Left ventricle myocardium inferior (tissue), 1 donor: ENCODE measurements around the gene PARD3B. TPM values are rescaled to one million over a fixed set of nuclear protein-coding genes. Genes with fewer than 3 reads are reported as not detected.

Experiments
- DNase-seq: peaks from one replicate; pipeline ENCODE4 v3.0.0-alpha.2; 2020
- H3K27ac ChIP-seq: fragments of 200-600 bp; replicated peaks from 2 replicates; pipeline ENCODE4 v1.8.0; 2021
- H3K27me3 ChIP-seq: fragments of 200-600 bp; 2 replicates; pipeline ENCODE4 v1.8.0; 2021; ENCODE audit warnings: low read depth
- H3K36me3 ChIP-seq: fragments of 200-600 bp; 2 replicates; pipeline ENCODE4 v1.8.0; 2021
- H3K4me1 ChIP-seq: fragments of 200-600 bp; 2 replicates; pipeline ENCODE4 v1.8.0; 2021
- H3K4me3 ChIP-seq: fragments of 200-600 bp; 2 replicates; pipeline ENCODE4 v1.8.0; 2021; ENCODE audit warnings: mild to moderate bottlenecking, moderate library complexity
- H3K9me3 ChIP-seq: fragments of 200-600 bp; replicated peaks from 2 replicates; pipeline ENCODE4 v1.8.0; 2021
- intact Hi-C: fragments of 100-400 bp; cut with micrococcal nuclease; formaldehyde crosslinking; loops from one replicate; pipeline ENCODE4 v1.11.0; 2022
- total RNA-seq: library from RNA; stranded (reverse); fragmentation: NEBNext Ultra II Directional; extraction: Animal tissue kit (Norgen Biotek cat#: 25700); gene quantifications from one replicate; pipeline ENCODE4 v1.2.1, GENCODE V29; 2021
- TF ChIP-seq, protein P1 (sequence below): fragments of 200-600 bp; IDR thresholded peaks from 2 replicates; pipeline ENCODE4 v1.8.0; 2021; ENCODE audit warnings: antibody characterized with exemption, mild to moderate bottlenecking, borderline replicate concordance
- donor health status: DM: no; HTN: yes; CAD: no; lungs with severe emphysema.

Gene PARD3B
- total RNA-seq, 1 donor from 2014 or later: 9.1 TPM

- H3K4me3 ChIP-seq: no peak overlapping the region
- H3K9me3 ChIP-seq: no peaks in the 10 kb centered on the region
- no peak for DNase-seq
- no peaks in the 10 kb centered on the region for H3K4me1 ChIP-seq
- intact Hi-C loops: no loop called here
- no peaks in the 10 kb centered on the region for H3K36me3 ChIP-seq
- TF ChIP-seq, protein P1, sequence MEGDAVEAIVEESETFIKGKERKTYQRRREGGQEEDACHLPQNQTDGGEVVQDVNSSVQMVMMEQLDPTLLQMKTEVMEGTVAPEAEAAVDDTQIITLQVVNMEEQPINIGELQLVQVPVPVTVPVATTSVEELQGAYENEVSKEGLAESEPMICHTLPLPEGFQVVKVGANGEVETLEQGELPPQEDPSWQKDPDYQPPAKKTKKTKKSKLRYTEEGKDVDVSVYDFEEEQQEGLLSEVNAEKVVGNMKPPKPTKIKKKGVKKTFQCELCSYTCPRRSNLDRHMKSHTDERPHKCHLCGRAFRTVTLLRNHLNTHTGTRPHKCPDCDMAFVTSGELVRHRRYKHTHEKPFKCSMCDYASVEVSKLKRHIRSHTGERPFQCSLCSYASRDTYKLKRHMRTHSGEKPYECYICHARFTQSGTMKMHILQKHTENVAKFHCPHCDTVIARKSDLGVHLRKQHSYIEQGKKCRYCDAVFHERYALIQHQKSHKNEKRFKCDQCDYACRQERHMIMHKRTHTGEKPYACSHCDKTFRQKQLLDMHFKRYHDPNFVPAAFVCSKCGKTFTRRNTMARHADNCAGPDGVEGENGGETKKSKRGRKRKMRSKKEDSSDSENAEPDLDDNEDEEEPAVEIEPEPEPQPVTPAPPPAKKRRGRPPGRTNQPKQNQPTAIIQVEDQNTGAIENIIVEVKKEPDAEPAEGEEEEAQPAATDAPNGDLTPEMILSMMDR: no peak
- no peak overlapping the region for H3K27ac ChIP-seq
- H3K27me3 ChIP-seq: no peaks in the 10 kb centered on the region
Observed at GRCh38 chr2:205078762-205079161, 533.5 kb downstream of the PARD3B start.

DNA sequence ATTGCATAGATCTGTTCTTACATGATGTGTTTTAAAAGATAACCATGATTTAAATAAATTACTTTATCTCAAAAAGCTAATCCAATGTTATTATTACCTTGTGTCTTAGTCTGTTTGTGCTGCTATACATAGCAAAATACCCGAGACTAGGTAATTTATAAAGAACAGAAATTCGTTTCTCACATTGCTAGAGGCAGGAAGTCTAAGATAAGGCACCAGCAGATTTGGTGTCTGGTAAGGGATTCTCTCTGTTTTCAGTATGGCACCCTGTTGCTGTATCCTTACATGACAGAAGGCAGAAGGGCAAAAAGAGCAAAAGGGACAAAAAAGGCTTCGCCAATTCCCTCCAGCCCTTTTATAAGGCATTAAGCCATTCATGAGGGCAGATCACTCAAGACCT is 533.9 kb downstream of the PARD3B start:
- H3K27me3 ChIP-seq: no peaks in the 10 kb centered on the region
- no peaks in the 10 kb centered on the region for H3K4me1 ChIP-seq
- no peak overlapping the region for H3K4me3 ChIP-seq
- H3K9me3 ChIP-seq: no peaks in the 10 kb centered on the region
- no peak for DNase-seq
- TF ChIP-seq, protein P1: no peak
- intact Hi-C loops: no loop called here
- no peak overlapping the region for H3K27ac ChIP-seq
- no peaks in the 10 kb centered on the region for H3K36me3 ChIP-seq

DNA sequence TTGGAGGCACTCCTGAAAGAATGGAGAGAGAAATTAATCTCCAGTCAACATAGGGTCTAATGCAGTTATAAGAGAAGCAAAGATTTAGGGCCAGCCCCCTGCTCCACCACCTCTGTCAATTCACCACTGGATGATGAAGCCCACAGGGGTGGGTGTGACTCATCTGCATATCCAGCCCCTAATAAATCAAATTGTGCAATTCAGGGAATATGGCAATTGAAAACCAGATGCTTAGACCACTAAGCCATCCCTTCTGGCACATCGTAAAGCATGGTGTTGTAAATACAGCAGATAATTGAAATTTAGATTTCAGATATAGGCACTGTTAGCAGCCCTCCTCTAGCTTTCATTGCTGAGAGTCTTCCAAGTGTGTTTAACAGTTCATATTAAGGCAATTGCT is 541.4 kb downstream of the PARD3B start:
- intact Hi-C loops: no loop called here
- H3K36me3 ChIP-seq: no peaks in the 10 kb centered on the region
- H3K4me1 ChIP-seq: no peaks in the 10 kb centered on the region
- no peaks in the 10 kb centered on the region for H3K9me3 ChIP-seq
- no peak overlapping the region for H3K4me3 ChIP-seq
- TF ChIP-seq, protein P1: no peak
- H3K27ac ChIP-seq: no peak overlapping the region
- no peak for DNase-seq
- no peaks in the 10 kb centered on the region for H3K27me3 ChIP-seq

DNA sequence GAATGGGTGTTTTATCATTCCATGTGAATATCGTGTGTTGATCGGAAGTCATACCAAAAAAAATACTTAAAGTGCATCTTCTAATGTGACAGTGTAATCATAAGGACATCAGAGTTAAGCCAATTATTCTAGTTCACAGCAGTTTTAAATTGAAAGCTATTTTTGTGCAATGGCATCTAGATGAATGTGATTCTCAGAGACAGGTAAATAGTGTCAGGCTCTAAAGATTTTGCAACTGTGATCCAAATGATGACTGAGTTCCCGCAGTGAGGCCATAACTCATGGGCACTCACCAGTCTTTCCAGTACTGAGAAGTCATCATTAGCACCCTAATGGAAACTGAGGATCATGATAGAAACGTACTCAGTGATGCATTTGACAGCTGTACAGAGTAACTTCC is 542.6 kb downstream of the PARD3B start:
- no peak for DNase-seq
- Histone ChIP-seq H3K4me1 (no peaks in the 10 kb centered on the region), H3K36me3 (no peaks in the 10 kb centered on the region), H3K9me3 (no peaks in the 10 kb centered on the region), H3K4me3 (no peak overlapping the region), H3K27ac (no peak overlapping the region), H3K27me3 (no peaks in the 10 kb centered on the region)
- TF ChIP-seq, protein P1: no peak
- intact Hi-C loops: no loop called here

DNA sequence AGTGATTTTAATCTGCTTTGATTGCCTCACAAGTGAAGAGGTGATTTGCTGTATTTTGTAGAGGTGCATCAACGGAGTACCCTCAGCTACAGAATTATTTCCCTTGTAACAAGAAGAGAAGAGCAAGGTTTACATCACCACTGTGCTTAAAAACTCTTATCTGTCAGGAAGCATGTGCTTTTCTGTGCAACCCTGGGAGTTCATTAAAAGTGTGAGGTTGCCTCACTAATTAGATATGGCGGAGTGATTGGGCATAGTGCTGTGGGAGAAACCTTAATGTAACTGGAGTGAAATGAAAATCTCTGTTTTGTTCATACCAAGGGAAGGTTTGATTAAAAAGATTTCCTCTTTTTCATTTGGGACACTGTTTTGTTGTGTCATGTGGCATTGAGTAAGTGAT is 544.7 kb downstream of the PARD3B start:
- TF ChIP-seq, protein P1: no peak
- DNase-seq: no peak
- H3K27ac ChIP-seq: no peak overlapping the region
- H3K4me1 ChIP-seq: no peaks in the 10 kb centered on the region
- H3K4me3 ChIP-seq: no peak overlapping the region
- intact Hi-C loops: no loop called here
- no peaks in the 10 kb centered on the region for H3K27me3 ChIP-seq
- H3K9me3 ChIP-seq: no peaks in the 10 kb centered on the region
- no peaks in the 10 kb centered on the region for H3K36me3 ChIP-seq

DNA sequence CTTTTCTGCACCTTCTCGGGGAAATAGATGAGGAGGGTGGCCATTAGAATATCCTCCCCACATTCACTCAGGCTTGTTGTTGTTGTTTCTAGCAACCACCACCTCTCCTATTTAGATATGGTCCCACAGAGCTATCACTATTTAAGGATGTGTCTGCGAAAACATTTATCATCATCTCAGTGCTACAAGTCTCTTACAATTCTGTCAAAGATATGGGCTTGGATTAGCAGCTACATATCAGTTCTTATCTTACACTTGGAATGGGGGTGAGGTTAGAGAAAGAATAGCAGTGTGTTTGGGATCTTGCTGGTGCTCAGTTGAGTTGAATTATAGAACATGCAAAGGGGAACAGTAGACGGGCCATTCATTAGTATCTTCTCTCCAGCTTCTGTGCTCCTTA is 546.1 kb downstream of the PARD3B start:
- intact Hi-C loops: no loop called here
- no peaks in the 10 kb centered on the region for H3K27me3 ChIP-seq
- no peaks in the 10 kb centered on the region for H3K4me1 ChIP-seq
- no peak overlapping the region for H3K27ac ChIP-seq
- TF ChIP-seq, protein P1: no peak
- H3K36me3 ChIP-seq: no peaks in the 10 kb centered on the region
- H3K9me3 ChIP-seq: no peaks in the 10 kb centered on the region
- no peak for DNase-seq
- H3K4me3 ChIP-seq: no peak overlapping the region
